Keratinocyte (primary cell): ENCODE measurements around the gene CYB5R4. TPM values are rescaled to one million over a fixed set of nuclear protein-coding genes. Genes with fewer than 3 reads are reported as not detected.

Experiments used
- DNase-seq: peaks from one replicate; pipeline ENCODE4 v3.0.0-alpha.2; 2011; ENCODE audit warnings: low read depth, missing footprints, low spot score
- FAIRE-seq: peaks from 2 replicates; lab custom pipeline; 2011; peaks lifted over from hg19 to GRCh38; lab: Jason Lieb, UNC
- H2AFZ ChIP-seq: 2 replicates; pipeline ENCODE4 v1.6.0; 2012; ENCODE audit warnings: low read length, control low read depth, inconsistent platforms; ENCODE audit not compliant: control insufficient read depth
- H3K27ac ChIP-seq: 2 replicates; pipeline ENCODE4 v1.5.1; 2011; ENCODE audit warnings: low read length; ENCODE audit not compliant: control insufficient read depth, insufficient read depth
- H3K27me3 ChIP-seq: 3 replicates; pipeline ENCODE4 v1.6.0; 2011; ENCODE audit warnings: low read length; ENCODE audit not compliant: control insufficient read depth, insufficient read depth; ENCODE audit errors: extremely low read depth
- H3K36me3 ChIP-seq, 2 experiments: 2 replicates in 1 of 2; 3 replicates in 1 of 2; pipeline ENCODE4 v1.5.1; 2011; ENCODE audit warnings: low read length in 2 of 2, mild to moderate bottlenecking in 1 of 2; ENCODE audit not compliant: control insufficient read depth in 2 of 2, insufficient read depth in 2 of 2; ENCODE audit errors: extremely low read depth in 1 of 2
- H3K4me1 ChIP-seq: 3 replicates; pipeline ENCODE4 v1.5.1; 2011; ENCODE audit warnings: low read length; ENCODE audit not compliant: control insufficient read depth, insufficient read depth; ENCODE audit errors: extremely low read depth
- H3K4me2 ChIP-seq: 3 replicates; pipeline ENCODE4 v1.6.0; 2011; ENCODE audit warnings: low read depth, low read length; ENCODE audit not compliant: control insufficient read depth, insufficient read depth; ENCODE audit errors: extremely low read depth
- H3K4me3 ChIP-seq, 3 experiments: fragments of 200-600 bp in 1 of 3; sonication (generic) in 1 of 3; 2 replicates in 2 of 3; 3 replicates in 1 of 3; pipeline ENCODE4 v1.5.1; 2011 to 2016; ENCODE audit warnings: low read length in 3 of 3, mild to moderate bottlenecking in 3 of 3, control low read depth in 2 of 3, inconsistent platforms in 1 of 3, low read depth in 1 of 3, mixed read lengths in 1 of 3, mixed run types in 1 of 3, moderate library complexity in 1 of 3; ENCODE audit not compliant: control insufficient read depth in 2 of 3, insufficient read depth in 2 of 3; ENCODE audit errors: extremely low read depth in 1 of 3
- H3K79me2 ChIP-seq: 2 replicates; pipeline ENCODE4 v1.6.0; 2012; ENCODE audit warnings: low read length; ENCODE audit not compliant: control insufficient read depth, insufficient read depth
- H3K9ac ChIP-seq: 3 replicates; pipeline ENCODE4 v1.6.0; 2011; ENCODE audit warnings: low read length; ENCODE audit not compliant: control insufficient read depth, insufficient read depth; ENCODE audit errors: extremely low read depth
- H3K9me1 ChIP-seq: 3 replicates; pipeline ENCODE4 v1.6.0; 2011; ENCODE audit warnings: low read length; ENCODE audit not compliant: control insufficient read depth, insufficient read depth; ENCODE audit errors: extremely low read depth
- H3K9me3 ChIP-seq: 2 replicates; pipeline ENCODE4 v1.5.1; 2012; ENCODE audit warnings: low read depth, low read length; ENCODE audit not compliant: control insufficient read depth
- H4K20me1 ChIP-seq: 3 replicates; pipeline ENCODE4 v1.6.0; 2011; ENCODE audit warnings: low read length; ENCODE audit not compliant: control insufficient read depth, insufficient read depth; ENCODE audit errors: extremely low read depth
- EZH2 ChIP-seq: IDR thresholded peaks from one replicate; pipeline ENCODE4 v1.6.1; 2012; ENCODE audit warnings: inconsistent platforms, mild to moderate bottlenecking, low read length, moderate library complexity
- dilution Hi-C: fragments of 300-500 bp; cut with MboI; formaldehyde crosslinking; loops from one replicate; pipeline ENCODE4 v1.7.0; 2020; ENCODE audit warnings: low sequenced_read_pairs; ENCODE audit not compliant: extremely low pct_ligation_motif_present
- polyA plus RNA-seq, 5 experiments: library from polyadenylated mRNA; depleted of rRNA in 3 of 5; stranded (reverse) in 3 of 5; stranded (forward) in 1 of 5; unstranded in 1 of 5; fragments of >200 nt; gene quantifications; 1 replicate in 1 of 5; 2 replicates in 3 of 5; 3 replicates in 1 of 5; pipeline versions ENCODE4 v1.2.1 to v1.2.3, GENCODE V29; 2011 to 2012; ENCODE audit warnings: missing spikeins in 2 of 5, low read depth in 1 of 5, low replicate concordance in 1 of 5
- TF ChIP-seq, protein P1 (sequence below), 3 experiments: IDR thresholded peaks in 1 of 3; conservative IDR thresholded peaks in 1 of 3; optimal IDR thresholded peaks in 1 of 3; 2 replicates in 2 of 3; 3 replicates in 1 of 3; pipeline versions ENCODE3 to v1.5.1; 2011; ENCODE audit warnings: low read length in 3 of 3, mild to moderate bottlenecking in 3 of 3, moderate library complexity in 2 of 3, control low read depth in 1 of 3, inconsistent platforms in 1 of 3; ENCODE audit not compliant: insufficient read depth in 2 of 3; ENCODE audit errors: extremely low read depth in 1 of 3

CYB5R4 gene
- polyA plus RNA-seq, 1 donor (not counting 4 experiments of a cell fraction or from before 2014, with no cell fraction given) = 14.0 TPM

DNA sequence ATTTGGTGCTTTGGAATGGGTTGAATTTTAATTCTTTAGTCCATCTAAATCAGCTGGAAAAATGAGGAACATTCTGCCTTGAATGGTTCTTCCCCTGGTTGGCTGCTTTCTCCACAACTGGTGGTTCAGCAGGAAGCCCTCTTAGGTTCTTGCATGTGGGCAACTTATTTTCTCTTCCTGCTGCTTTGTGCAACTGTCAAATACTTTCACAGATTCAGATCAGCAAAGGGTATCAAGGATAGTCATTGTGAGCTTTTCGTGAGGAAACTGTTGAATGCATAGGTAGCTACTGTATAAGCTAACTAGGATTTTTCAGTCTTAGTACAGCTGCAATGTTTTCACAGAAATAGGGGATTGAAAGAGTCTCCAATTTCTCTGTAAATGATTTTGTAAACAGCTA, 101.2 kb downstream of the CYB5R4 start:
- Histone ChIP-seq H3K4me3 (no peak overlapping the region), H4K20me1 (no peaks in the 10 kb centered on the region), H3K36me3 (no peaks in the 10 kb centered on the region), H3K9ac (no peak overlapping the region), H3K4me2 (no peak overlapping the region), H3K79me2 (no peaks in the 10 kb centered on the region), H3K27ac (no peak overlapping the region), H3K4me1 (peaks cover 3% of the 10 kb centered on the region), H2AFZ (no peak overlapping the region), H3K27me3 (no peaks in the 10 kb centered on the region), H3K9me3 (no peaks in the 10 kb centered on the region), H3K9me1 (no peaks in the 10 kb centered on the region)
- FAIRE-seq = no peak
- TF ChIP-seq, protein P1, sequence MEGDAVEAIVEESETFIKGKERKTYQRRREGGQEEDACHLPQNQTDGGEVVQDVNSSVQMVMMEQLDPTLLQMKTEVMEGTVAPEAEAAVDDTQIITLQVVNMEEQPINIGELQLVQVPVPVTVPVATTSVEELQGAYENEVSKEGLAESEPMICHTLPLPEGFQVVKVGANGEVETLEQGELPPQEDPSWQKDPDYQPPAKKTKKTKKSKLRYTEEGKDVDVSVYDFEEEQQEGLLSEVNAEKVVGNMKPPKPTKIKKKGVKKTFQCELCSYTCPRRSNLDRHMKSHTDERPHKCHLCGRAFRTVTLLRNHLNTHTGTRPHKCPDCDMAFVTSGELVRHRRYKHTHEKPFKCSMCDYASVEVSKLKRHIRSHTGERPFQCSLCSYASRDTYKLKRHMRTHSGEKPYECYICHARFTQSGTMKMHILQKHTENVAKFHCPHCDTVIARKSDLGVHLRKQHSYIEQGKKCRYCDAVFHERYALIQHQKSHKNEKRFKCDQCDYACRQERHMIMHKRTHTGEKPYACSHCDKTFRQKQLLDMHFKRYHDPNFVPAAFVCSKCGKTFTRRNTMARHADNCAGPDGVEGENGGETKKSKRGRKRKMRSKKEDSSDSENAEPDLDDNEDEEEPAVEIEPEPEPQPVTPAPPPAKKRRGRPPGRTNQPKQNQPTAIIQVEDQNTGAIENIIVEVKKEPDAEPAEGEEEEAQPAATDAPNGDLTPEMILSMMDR (optimal IDR thresholded peaks at IDR 0.05 in 1 of 3, IDR thresholded peaks at IDR 0.05 in 1 of 3, conservative IDR thresholded peaks at IDR 0.05 in 1 of 3; ENCODE audit: extremely low read depth in 1 of 3, insufficient read depth in 2 of 3, low read length in 3 of 3) = no peak
- no peak for TF ChIP-seq EZH2
- dilution Hi-C loops = no loop called here
- no peak for DNase-seq

DNA sequence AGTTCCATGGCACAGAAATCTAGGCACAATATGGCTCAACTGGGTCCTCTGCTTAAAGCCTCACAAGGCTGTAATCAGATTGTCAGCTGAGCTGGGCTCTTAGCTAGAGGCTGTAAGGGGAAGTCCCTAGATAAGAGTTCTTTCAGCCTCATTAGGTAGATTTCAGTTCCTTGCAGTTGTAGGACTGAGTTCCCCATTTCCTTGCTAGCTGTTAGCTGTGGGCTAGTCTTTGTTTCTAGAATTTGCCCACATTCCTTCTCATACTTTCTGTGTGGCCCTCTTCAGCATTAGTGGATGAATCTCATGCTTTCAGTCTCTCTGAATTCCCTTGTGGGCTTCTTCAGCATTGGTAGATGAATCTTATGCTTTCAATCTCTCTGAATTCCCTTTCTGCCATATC, 103.1 kb downstream of the CYB5R4 start:
- H3K4me2 ChIP-seq = no peak overlapping the region
- dilution Hi-C loops = no loop called here
- no peaks in the 10 kb centered on the region for H3K9me3 ChIP-seq
- H4K20me1 ChIP-seq = no peaks in the 10 kb centered on the region
- DNase-seq = no peak
- H3K4me3 ChIP-seq = no peak overlapping the region
- no peak overlapping the region for H3K9ac ChIP-seq
- no peak overlapping the region for H3K27ac ChIP-seq
- peaks cover 3% of the 10 kb centered on the region for H3K4me1 ChIP-seq
- H3K9me1 ChIP-seq = no peaks in the 10 kb centered on the region
- H3K27me3 ChIP-seq = no peaks in the 10 kb centered on the region
- TF ChIP-seq EZH2 = no peak
- TF ChIP-seq, protein P1 (optimal IDR thresholded peaks at IDR 0.05 in 1 of 3, IDR thresholded peaks at IDR 0.05 in 1 of 3, conservative IDR thresholded peaks at IDR 0.05 in 1 of 3; ENCODE audit: extremely low read depth in 1 of 3, insufficient read depth in 2 of 3, low read length in 3 of 3) = no peak
- no peaks in the 10 kb centered on the region for H3K36me3 ChIP-seq
- no peaks in the 10 kb centered on the region for H3K79me2 ChIP-seq
- FAIRE-seq = no peak
- no peak overlapping the region for H2AFZ ChIP-seq
